ENCODE measurements around the gene ANAPC2.
A peak's percentile ranks its signal among the peaks of the same experiment; 100 is the strongest.

Gene ANAPC2, protein sequence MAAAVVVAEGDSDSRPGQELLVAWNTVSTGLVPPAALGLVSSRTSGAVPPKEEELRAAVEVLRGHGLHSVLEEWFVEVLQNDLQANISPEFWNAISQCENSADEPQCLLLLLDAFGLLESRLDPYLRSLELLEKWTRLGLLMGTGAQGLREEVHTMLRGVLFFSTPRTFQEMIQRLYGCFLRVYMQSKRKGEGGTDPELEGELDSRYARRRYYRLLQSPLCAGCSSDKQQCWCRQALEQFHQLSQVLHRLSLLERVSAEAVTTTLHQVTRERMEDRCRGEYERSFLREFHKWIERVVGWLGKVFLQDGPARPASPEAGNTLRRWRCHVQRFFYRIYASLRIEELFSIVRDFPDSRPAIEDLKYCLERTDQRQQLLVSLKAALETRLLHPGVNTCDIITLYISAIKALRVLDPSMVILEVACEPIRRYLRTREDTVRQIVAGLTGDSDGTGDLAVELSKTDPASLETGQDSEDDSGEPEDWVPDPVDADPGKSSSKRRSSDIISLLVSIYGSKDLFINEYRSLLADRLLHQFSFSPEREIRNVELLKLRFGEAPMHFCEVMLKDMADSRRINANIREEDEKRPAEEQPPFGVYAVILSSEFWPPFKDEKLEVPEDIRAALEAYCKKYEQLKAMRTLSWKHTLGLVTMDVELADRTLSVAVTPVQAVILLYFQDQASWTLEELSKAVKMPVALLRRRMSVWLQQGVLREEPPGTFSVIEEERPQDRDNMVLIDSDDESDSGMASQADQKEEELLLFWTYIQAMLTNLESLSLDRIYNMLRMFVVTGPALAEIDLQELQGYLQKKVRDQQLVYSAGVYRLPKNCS

DNA sequence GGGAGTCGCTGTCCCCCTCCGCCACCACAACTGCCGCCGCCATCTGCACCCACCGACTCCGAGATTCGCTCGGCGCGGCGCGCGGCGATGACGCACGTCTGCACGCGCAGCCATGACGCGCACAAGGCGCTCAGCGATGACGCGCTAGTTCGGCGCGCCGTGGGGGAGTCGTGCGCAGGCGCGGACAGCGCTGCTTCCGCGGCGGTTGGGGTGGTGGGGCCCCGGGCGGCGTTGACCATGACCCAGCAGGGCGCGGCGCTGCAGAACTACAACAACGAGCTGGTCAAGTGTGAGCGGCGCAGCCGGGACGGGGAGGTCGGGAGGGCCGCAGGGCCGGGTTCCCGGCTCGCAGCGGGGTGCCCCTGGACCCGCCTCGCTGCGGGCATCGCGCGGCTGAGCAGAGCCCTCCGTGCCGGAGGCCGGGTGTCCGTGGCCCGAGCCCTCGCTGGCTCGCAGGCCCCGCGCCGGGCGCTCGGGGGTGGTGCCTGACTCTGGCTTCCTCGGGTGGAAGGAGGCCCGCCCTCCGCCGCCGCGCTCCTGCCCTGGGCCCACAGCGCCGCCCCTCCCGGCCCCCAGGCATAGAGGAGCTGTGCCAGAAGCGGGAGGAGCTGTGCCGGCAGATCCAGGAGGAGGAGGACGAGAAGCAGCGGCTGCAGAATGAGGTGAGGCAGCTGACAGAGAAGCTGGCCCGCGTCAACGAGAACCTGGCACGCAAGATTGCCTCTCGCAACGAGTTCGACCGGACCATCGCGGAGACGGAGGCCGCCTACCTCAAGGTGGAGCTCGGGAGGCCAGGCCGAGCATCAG lies at the start of gene ANAPC2, which contains the start of gene SSNA1:
Gene ANAPC2 (minus strand): TSS at position 71 of the 807 bp plus-strand sequence. CDS start 28 bp downstream, at position 43.
Gene SSNA1 (plus strand): TSS at position 187 of the 807 bp plus-strand sequence. CDS start 51 bp downstream, at position 238.
- peak; percentile 82 to 94 for DNase-seq (ENCODE audit: extremely low read depth in 1 of 2, low read depth in 1 of 2)

DNA sequence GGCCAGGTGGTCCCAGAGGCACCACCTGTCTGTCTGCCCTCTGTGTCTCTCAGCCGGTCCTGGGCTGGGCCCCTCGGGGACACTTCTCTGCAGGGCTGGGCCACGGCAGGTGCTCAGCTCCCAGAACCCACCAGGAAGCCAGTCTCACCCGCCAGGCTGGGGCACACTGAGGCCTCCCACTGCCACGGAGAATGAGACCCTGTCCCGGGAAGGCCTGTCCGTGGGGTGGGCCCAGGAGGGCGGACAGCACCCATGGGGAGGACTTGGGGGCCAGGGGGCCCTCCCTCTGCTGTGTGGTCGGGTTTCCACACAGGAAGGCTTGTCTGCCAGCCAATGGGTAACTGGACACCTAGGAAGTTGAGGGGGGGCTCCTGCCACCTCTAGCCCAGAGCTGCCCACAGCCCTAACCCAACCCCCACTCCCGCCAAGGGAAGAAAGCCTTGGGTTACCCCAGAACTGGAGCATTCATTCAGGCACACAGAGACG lies 48.6 kb upstream of the ANAPC2 start:
- DNase-seq (ENCODE audit: extremely low read depth in 1 of 2, low read depth in 1 of 2) = no peak

DNA sequence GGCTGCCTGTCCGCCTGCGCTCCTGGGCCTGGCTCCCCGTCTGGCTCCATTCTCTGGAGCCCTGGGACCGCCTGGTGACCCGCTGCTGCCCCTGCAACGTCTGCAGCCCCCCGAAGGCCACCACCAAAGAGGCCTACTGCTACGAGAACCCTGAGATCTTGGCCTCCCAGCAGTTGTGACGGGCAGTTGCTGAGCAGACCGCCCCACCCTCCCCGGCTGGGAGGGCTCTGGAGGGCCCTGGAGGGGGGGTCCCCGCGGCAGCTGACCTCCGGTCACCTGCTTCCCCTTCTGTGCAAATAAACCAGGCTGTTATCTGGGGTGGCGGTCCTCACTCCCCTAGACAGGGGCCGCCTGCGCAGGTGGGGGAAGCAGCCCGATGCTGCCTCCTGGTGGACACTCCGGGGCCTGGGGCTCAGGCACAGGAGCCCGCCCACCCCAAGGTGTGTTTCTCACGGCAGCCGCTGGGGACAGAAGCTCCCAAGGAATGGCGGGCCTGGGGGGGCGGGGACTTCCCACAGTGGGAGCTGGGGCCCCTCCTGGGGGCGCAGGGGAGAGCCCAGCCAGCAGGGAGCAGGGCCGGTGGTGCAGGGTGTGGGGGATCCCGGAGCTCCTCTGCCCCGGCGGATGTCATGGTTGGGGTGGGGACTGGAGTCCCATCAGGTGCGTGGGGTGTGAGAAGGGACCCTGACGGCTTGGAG lies 48.0 kb upstream of the ANAPC2 start:
- peak; percentile 83 to 89 for DNase-seq (ENCODE audit: extremely low read depth in 1 of 2, low read depth in 1 of 2)

DNA sequence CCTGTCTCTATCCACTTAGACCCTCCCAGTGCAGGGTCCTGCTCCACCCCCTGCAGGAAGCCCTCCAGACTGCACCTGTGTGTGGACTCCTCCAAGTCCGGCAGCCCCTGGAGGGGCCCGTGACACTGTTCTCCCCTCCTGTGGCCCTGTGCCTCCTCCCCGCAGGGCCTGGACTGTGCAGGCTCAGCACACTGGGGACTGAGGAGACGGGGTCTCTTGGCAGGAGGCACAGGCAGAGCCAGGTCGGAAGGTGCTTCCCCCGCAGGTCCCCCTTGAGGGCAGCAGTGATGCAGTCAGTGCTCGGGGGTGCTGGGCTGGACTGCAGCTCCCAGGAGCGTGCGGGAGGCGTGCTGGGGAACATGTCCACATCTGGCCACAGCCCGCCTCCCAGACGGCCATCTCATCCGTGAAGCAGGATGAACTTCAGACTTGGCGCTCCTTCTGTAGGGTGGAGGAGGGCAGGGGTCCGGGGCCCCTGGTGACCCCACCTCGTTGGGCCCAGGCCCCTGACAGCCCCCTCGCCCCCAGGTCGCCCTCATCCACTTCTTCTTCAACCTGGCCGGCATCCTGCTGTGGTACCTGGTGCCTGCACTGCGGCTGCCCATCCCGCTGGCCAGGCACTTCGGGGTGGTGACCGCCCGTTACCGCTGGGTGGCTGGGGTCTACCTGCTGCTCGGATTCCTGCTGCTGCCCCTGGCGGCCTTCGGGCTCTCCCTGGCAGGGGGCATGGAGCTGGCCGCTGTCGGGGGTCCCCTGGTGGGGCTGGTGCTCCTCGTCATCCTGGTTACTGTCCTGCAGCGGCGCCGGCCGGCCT lies 47.3 kb upstream of the ANAPC2 start:
- no peak for DNase-seq (ENCODE audit: extremely low read depth in 1 of 2, low read depth in 1 of 2)

DNA sequence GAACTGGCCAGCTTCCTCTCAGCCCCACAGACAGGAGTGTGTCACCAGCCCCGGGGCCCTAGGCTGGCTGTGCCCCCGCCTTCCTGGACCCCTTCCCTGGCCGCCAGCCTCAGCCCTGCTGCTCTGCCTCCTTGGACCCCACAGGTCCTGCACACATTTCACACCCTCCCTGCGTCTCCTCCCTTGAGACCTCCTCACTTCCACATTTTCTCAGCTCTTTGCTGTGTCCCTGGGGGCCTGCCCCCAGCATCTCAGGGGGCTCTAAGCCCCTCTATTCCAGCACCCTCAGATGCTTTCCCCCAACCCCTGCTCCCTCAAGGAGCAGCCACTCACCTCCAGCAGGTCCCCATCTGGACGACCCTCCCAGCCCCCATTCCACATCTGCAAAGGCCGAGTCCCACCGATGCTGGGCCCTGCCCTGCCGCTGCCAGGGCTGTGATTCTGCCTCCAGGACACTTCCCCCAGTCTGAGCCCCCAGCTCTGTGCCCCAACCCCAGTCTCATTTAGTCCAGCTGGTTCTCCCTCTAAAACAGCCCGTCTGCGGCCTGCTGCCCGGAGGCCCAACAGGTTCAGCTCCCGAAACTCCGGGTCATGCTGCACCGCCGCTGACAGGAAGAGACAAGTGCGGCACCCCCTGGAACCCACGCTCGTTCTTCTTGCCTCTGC lies 46.5 kb upstream of the ANAPC2 start:
- DNase-seq (ENCODE audit: extremely low read depth in 1 of 2, low read depth in 1 of 2) = no peak

DNA sequence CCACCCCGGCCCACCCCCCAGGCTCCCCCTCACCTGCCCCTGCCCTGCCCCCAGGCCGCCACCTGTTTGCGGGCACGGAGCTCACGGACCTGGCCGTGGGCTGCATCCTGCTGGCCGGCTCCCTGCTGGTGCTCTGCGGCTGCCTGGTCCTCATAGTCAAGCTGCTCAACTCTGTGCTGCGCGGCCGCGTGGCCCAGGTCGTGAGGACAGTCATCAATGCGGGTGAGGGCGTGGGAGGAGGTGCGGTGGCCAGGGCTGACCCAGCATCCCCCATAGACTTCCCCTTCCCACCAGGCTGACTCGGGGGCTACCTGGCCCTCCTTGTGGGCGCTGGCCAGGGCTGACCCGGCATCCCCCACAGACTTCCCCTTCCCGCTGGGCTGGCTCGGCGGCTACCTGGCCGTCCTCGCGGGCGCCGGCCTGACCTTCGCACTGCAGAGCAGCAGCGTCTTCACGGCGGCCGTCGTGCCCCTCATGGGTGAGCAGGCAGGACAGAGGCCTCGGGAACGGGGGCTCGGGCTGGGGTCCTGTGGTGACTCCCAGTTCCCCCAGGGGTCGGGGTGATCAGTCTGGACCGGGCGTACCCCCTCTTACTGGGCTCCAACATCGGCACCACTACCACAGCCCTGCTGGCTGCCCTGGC lies 45.8 kb upstream of the ANAPC2 start:
- DNase-seq (ENCODE audit: extremely low read depth in 1 of 2, low read depth in 1 of 2) = no peak

DNA sequence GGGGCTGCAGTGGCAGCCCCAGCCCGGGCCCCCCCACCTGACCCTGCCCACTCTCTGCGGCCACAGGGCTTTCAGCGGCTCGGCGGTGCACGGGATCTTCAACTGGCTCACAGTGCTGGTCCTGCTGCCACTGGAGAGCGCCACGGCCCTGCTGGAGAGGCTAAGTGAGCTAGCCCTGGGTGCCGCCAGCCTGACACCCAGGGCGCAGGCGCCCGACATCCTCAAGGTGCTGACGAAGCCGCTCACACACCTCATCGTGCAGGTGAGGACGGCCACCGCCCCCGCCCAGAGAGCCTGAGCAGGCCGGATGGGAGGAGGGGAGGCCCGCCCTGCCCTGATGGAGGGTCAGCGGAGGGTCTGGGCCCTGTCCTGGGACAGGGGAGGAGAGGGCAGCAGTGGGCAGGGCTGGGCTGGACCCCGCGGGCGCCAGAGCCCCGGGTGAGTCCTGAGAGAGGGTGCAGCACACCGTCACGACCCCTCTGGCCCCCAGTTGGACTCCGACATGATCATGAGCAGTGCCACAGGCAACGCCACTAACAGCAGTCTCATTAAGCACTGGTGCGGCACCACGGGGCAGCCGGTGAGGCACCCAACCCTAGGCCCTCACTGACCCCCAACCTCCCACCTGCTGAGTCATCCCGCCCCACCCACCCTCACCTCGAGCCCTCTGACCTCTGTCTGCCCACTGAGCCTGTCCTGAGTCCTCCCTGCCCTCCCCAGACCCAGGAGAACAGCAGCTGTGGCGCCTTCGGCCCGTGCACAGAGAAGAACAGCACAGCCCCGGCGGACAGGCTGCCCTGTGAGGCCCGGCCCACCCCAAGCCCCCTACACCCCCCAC lies 45.0 kb upstream of the ANAPC2 start:
- no peak for DNase-seq (ENCODE audit: extremely low read depth in 1 of 2, low read depth in 1 of 2)

DNA sequence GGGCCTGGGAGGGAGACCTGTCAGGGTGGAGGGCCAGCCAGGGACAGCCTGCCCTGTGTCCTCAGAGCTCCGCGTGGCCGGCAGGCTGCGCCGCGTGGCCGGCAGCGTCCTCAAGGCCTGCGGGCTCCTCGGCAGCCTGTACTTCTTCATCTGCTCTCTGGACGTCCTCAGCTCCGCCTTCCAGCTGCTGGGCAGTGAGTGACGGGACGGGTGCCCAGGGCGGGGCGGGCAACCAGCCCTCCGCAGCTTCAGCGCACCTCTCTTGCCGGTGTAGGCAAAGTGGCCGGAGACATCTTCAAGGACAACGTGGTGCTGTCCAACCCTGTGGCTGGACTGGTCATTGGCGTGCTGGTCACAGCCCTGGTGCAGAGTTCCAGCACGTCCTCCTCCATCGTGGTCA lies 44.1 kb upstream of the ANAPC2 start:
- DNase-seq (ENCODE audit: extremely low read depth in 1 of 2, low read depth in 1 of 2) = no peak

DNA sequence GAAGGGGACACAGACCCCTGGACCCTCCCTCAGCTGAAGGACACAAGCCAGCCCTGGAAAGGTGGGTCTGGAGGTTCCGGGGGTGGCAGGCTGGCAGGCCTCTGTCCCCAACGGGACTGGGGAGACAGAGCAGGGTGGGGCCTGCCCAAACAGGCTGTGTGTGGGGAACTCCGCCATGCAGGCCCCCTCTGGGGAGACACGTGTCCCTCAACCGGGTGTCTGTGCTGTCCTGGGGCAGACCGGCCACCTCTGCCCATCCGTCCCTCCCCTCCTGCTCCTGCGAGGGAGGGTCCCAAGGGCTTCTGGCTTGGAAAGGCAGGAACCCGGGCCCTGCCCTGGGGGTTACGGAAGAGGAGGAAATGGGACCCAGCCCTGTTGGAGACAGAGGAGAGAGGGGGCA lies 43.7 kb upstream of the ANAPC2 start:
- no peak for DNase-seq (ENCODE audit: extremely low read depth in 1 of 2, low read depth in 1 of 2)

DNA sequence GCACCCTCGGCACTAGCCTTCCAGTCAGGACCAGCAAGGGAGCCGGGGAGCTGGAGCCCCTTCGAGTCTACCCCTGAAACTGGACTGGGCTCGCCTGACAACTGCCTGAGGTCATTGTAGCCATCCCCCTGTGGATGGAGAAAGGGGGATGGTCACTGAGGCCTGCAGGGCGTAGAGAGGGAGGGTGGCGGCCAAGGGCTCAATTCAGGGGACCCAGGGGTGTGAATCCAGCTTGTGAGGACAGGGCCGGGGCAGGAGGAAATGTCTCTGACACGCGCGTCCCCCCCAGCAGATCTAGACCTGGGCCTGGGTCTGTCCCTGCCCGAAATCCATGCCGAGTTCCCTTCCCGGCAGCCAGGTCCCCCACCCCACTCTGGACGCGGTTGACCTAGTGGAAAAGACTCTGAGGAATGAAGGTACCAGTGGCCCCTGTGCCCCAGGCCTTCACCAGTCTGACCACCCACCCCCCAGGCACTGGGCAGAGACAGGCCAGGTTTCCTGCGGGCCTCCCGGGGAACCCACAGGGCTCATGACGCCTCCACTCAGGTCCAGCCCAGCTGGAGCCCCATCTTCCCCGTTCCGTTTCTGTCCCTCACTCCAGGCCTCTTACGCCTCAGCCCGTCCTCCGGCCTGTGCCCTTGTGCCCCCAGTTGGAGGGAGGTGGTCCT lies 43.1 kb upstream of the ANAPC2 start:
- no peak for DNase-seq (ENCODE audit: extremely low read depth in 1 of 2, low read depth in 1 of 2)

DNA sequence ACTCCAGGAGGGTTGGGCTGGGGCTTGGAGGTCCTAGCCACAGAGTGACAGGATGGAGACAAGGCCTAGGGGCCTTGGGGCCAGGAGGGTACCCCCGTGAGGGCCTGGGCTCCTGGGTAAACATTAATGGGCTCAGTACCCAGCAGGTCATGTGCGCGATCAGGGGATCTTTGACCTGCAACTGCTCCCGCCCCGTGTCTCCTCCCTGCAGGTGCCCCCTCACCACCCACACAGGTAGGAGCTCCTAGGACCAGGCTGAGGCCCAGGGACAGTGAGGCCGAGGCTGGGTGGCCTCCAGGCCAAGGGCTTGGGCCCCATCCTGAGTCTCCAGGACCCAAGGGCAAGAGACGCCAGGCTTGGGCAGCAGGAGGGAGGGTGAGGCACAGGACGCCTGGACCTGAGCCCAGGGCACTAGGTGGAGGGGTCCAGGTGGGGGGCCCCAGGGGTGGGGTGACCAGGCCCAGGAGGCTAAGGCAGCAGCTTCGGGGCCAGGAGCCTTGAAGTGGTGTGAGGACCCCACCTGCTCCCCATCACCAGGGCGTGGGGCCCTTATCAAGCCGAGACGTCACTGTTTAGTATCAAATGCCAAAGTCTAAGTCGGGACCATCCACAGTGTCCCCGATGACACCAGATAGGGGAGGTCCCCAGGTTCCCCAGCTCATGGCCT lies 42.5 kb upstream of the ANAPC2 start, which contains the start of gene SLC34A3:
Gene SLC34A3 (plus strand): TSS at position 197 of the 667 bp plus-strand sequence. CDS start 802 bp downstream, outside the sequence.
- no peak for DNase-seq (ENCODE audit: extremely low read depth in 1 of 2, low read depth in 1 of 2)

DNA sequence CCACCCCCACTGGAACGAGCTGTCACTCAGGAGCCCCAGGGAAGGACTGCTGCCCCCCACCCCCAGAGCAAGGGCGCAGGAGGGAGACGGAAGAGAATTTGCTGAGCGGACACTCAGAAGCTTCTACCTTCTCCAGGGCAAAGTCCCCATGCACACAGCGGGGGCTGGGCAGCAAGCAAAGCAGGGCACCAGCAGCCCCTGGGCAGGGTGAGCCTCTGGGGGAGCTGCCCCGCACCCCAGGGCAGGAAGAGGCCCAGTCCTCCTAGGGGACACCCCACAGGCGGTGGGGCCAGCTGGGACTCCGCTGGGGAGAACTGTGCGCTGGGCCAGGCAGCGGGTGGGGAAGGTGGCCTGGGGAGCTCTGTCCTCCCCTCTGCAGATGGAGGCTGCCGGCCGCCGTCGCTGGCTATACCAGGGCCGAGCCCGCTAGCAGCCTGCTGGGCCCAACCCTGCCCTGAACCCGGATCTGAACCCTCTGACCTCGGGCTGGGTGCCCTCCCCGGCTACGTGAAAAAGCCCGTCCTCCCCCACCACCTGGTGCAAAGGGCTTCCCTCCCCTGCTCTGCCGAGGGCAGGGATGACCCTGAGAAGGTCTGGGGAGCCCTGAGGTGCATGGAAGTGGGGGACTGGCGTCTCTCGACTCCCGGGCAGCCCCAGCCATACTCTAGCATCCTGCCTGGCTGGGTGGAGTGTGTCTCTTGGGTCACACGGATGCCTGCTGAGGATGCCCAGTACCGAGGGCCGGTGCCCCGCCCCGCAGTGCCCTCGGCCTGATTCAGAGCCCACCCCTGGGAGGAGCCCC lies 41.7 kb upstream of the ANAPC2 start:
- DNase-seq (ENCODE audit: extremely low read depth in 1 of 2, low read depth in 1 of 2) = no peak

DNA sequence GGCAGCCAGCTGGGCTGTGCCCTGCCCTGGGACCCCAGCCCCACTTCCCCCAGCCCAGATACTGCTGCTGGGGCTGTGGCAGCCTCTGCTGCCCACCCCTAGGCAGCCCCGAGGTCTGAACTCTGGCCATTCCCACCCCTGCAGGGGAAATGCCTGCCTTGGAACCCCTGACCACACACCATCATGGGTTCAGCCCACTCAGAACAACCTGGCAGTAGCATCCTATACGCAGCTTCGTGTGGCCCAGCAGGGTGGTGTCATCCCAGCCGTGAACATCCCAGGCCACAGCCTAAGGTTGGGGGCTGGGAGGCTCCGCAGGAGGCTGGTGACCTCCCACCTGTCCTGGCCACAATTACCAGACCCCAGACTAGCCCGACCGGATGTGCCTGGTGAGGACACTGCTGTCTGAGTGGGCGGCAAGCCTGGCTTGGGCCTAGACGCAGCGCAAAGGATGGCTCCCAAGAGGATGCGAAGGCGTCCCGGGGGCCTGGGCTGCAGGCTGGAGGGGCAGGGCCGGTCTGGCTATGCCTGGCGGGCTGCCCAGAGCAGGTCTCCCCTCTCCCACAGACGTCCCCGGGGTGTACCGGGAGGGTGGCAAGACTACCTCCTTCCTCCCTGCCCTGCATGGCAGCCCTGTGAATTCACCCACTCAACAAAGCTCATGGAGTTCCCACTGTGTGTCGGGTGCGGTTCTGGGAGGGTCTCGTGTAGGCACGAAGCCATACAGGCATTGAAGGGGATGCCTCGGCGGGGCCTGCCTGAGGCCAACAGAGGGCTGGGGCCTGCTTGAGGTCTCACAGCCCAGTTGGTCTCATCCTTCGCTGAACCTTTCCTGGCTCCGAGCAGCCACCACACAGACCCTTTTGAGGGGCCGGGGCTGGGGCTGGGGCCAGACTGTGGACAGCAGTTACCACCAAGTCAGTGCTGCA lies 40.9 kb upstream of the ANAPC2 start:
- DNase-seq (ENCODE audit: extremely low read depth in 1 of 2, low read depth in 1 of 2) = no peak

DNA sequence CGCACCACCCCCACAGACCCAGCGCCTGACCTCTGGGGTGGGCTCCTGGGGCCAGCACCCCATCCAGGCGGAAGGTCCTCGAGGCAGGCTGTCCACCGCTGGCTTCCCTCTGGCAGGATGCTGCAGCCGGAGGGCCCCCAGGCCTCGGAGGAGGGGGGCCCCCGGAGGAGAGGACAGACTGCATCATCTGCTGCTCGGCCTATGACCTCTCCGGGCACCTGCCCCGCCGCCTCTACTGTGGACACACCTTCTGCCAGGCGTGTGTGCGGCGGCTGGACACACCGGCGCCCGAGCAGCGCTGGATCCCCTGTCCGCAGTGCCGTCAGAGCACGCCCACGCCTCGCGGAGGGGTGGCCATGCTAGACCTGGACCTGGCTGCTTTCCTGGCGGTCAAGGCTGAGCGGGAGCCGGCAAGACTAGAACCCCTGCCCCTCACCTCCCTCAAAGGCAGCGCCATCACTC lies 40.2 kb upstream of the ANAPC2 start:
- no peak for DNase-seq (ENCODE audit: extremely low read depth in 1 of 2, low read depth in 1 of 2)
